Measurements from ENCODE around the gene ZXDC.

GRCh38 chr3:126510308-126510910 is 34.7 kb upstream of the ZXDC start:
- TF ChIP-seq CTCF (IDR thresholded peaks at IDR 0.05) (no peak), POLR2AphosphoS5 (IDR thresholded peaks at IDR 0.05) (no peak), POLR2A (IDR thresholded peaks at IDR 0.05) (no peak)
